Activated naive CD8-positive, alpha-beta T cell treated with anti-CD3 and anti-CD28 coated beads, Interleukin-2, amount 10 ng/mL, durations not matched to agents 7 days and 5 days (primary cell): ENCODE data around the gene KRTAP17-1. TPM values are rescaled to one million over a fixed set of nuclear protein-coding genes. Genes with fewer than 3 reads are reported as not detected.
A peak's percentile ranks its signal among the peaks of the same experiment; 100 is the strongest.

ENCODE experiments used
- ATAC-seq: fragments of 150-1000 bp; cut with Tn5 transposase; one replicate; pipeline ENCODE4 v1.10.0; 2021; ENCODE audit warnings: low read depth, moderate library complexity
- POLR2A ChIA-PET: fragments of 350-600 bp; sonication (Branson Sonifier 250); formaldehyde crosslinking; loops from one replicate; lab custom pipeline; 2021; ENCODE audit warnings: antibody characterized with exemption; lab: Charles Lee
- DNase-seq: peaks from one replicate; pipeline ENCODE4 v3.0.0; 2021
- H3K27ac Mint-ChIP-seq: one replicate; pipeline ENCODE4 v1.8.0; 2022; ENCODE audit warnings: mild to moderate bottlenecking, mixed read lengths
- H3K27me3 Mint-ChIP-seq: one replicate; pipeline ENCODE4 v1.8.0; 2022; ENCODE audit warnings: mild to moderate bottlenecking, moderate library complexity, mixed read lengths
- H3K36me3 Mint-ChIP-seq: one replicate; pipeline ENCODE4 v1.8.0; 2021; ENCODE audit warnings: mild to moderate bottlenecking, mixed read lengths
- H3K4me1 Mint-ChIP-seq: one replicate; pipeline ENCODE4 v1.8.0; 2021; ENCODE audit warnings: mixed read lengths
- H3K4me3 Mint-ChIP-seq: one replicate; pipeline ENCODE4 v1.8.0; 2022; ENCODE audit warnings: mild to moderate bottlenecking, moderate library complexity, mixed read lengths
- H3K9me3 Mint-ChIP-seq: one replicate; pipeline ENCODE4 v1.8.0; 2021; ENCODE audit warnings: mixed read lengths
- total RNA-seq, 2 experiments: library from RNA; stranded (reverse); gene quantifications; one replicate each; pipeline ENCODE4 v1.2.3, GENCODE V29; 2021

The KRTAP17-1 gene
- total RNA-seq, 2 experiments from 2014 or later = not detected

- Mint-ChIP-seq H3K27me3 (peaks cover 2% of the 10 kb centered on the region), H3K27ac (peak overlapping the region; percentile 78), H3K36me3 (no peaks in the 10 kb centered on the region), H3K9me3 (no peaks in the 10 kb centered on the region), H3K4me1 (peaks cover 26% of the 10 kb centered on the region), H3K4me3 (no peak overlapping the region)
- DNase-seq = no peak
- POLR2A ChIA-PET = no interaction called here
- ATAC-seq = no peak
Measured at GRCh38 chr17:41307647-41308046, 7.9 kb downstream of the KRTAP17-1 start.

- H3K9me3 Mint-ChIP-seq = peaks cover 4% of the 10 kb centered on the region
- H3K4me3 Mint-ChIP-seq = no peak overlapping the region
Measured at GRCh38 chr17:41304091-41304490, 11.4 kb downstream of the KRTAP17-1 start.

GRCh38 chr17:41302981-41303380 is 12.5 kb downstream of the KRTAP17-1 start:
- H3K27ac Mint-ChIP-seq = no peak overlapping the region
- POLR2A ChIA-PET = no interaction called here
- H3K4me1 Mint-ChIP-seq = peaks cover 10% of the 10 kb centered on the region
- H3K9me3 Mint-ChIP-seq = peaks cover 4% of the 10 kb centered on the region
- no peak overlapping the region for H3K4me3 Mint-ChIP-seq
- ATAC-seq = no peak
- H3K36me3 Mint-ChIP-seq = no peaks in the 10 kb centered on the region
- DNase-seq = no peak
- H3K27me3 Mint-ChIP-seq = no peaks in the 10 kb centered on the region

More at GRCh38 chr17:41304091-41304490, 11.4 kb downstream of the KRTAP17-1 start:
- Mint-ChIP-seq H3K27ac (no peak overlapping the region), H3K27me3 (no peaks in the 10 kb centered on the region), H3K36me3 (no peaks in the 10 kb centered on the region), H3K4me1 (peaks cover 21% of the 10 kb centered on the region)
- ATAC-seq (no peak), DNase-seq (no peak)
- POLR2A ChIA-PET = no interaction called here

- Mint-ChIP-seq H3K36me3 (no peaks in the 10 kb centered on the region), H3K4me3 (no peak within 1 kb of the TSS), H3K4me1 (peaks cover 6% of the 10 kb centered on the region), H3K27me3 (no peaks in the 10 kb centered on the region), H3K27ac (no peak within 1 kb of the TSS), H3K9me3 (peaks cover 4% of the 10 kb centered on the region)
- DNase-seq (no peak), ATAC-seq (no peak)
- POLR2A ChIA-PET = no interaction called here
Measured at GRCh38 chr17:41301916-41302901, 13.3 kb downstream of the KRTAP17-1 start, which contains the start of gene KRTAP29-1. TSS of gene KRTAP29-1 (minus strand) at chr17:41302851. CDS start at chr17:41302851, 0 bp downstream.

GRCh38 chr17:41301204-41301790 is 14.2 kb downstream of the KRTAP17-1 start:
- H3K4me3 Mint-ChIP-seq = no peak overlapping the region
- POLR2A ChIA-PET = no interaction called here

GRCh38 chr17:41298458-41299135 is 16.9 kb downstream of the KRTAP17-1 start:
- Mint-ChIP-seq H3K9me3 (peaks cover 4% of the 10 kb centered on the region), H3K36me3 (no peaks in the 10 kb centered on the region), H3K27ac (no peak overlapping the region), H3K4me1 (peaks cover 6% of the 10 kb centered on the region), H3K27me3 (no peaks in the 10 kb centered on the region), H3K4me3 (no peak overlapping the region)
- DNase-seq (no peak), ATAC-seq (no peak)
- POLR2A ChIA-PET = no interaction called here

More at GRCh38 chr17:41301204-41301790, 14.2 kb downstream of the KRTAP17-1 start:
- Mint-ChIP-seq H3K36me3 (no peaks in the 10 kb centered on the region), H3K9me3 (peaks cover 4% of the 10 kb centered on the region), H3K4me1 (peaks cover 6% of the 10 kb centered on the region), H3K27ac (no peak overlapping the region), H3K27me3 (no peaks in the 10 kb centered on the region)
- ATAC-seq (no peak), DNase-seq (no peak)

GRCh38 chr17:41296846-41297245 is 18.7 kb downstream of the KRTAP17-1 start:
- POLR2A ChIA-PET = no interaction called here
- Mint-ChIP-seq H3K9me3 (peaks cover 4% of the 10 kb centered on the region), H3K4me1 (peaks cover 6% of the 10 kb centered on the region), H3K4me3 (no peak overlapping the region), H3K36me3 (no peaks in the 10 kb centered on the region), H3K27ac (no peak overlapping the region), H3K27me3 (no peaks in the 10 kb centered on the region)
- ATAC-seq = no peak
- DNase-seq = no peak

GRCh38 chr17:41294016-41294415 is 21.5 kb downstream of the KRTAP17-1 start:
- H3K4me3 Mint-ChIP-seq = no peak overlapping the region
- no peak for ATAC-seq

GRCh38 chr17:41287050-41287449 is 28.5 kb downstream of the KRTAP17-1 start:
- Mint-ChIP-seq H3K36me3 (no peaks in the 10 kb centered on the region), H3K27ac (no peak overlapping the region), H3K4me3 (no peak overlapping the region), H3K4me1 (peaks cover 2% of the 10 kb centered on the region), H3K9me3 (no peaks in the 10 kb centered on the region), H3K27me3 (peaks cover 4% of the 10 kb centered on the region)
- DNase-seq (no peak), ATAC-seq (no peak)
- POLR2A ChIA-PET = no interaction called here

More at GRCh38 chr17:41294016-41294415, 21.5 kb downstream of the KRTAP17-1 start:
- Mint-ChIP-seq H3K27ac (no peak overlapping the region), H3K9me3 (no peaks in the 10 kb centered on the region), H3K4me1 (no peaks in the 10 kb centered on the region), H3K27me3 (peaks cover 4% of the 10 kb centered on the region), H3K36me3 (no peaks in the 10 kb centered on the region)
- DNase-seq = no peak
- POLR2A ChIA-PET = no interaction called here

- H3K36me3 Mint-ChIP-seq = no peaks in the 10 kb centered on the region
- POLR2A ChIA-PET = no interaction called here
- H3K27me3 Mint-ChIP-seq = peaks cover 4% of the 10 kb centered on the region
- H3K27ac Mint-ChIP-seq = no peak overlapping the region
- H3K4me1 Mint-ChIP-seq = peaks cover 2% of the 10 kb centered on the region
- H3K4me3 Mint-ChIP-seq = no peak overlapping the region
- ATAC-seq = no peak
- no peak for DNase-seq
- peaks cover 4% of the 10 kb centered on the region for H3K9me3 Mint-ChIP-seq
Measured at GRCh38 chr17:41284546-41284945, 31.0 kb downstream of the KRTAP17-1 start.

GRCh38 chr17:41284043-41284442 is 31.5 kb downstream of the KRTAP17-1 start:
- peaks cover 4% of the 10 kb centered on the region for H3K9me3 Mint-ChIP-seq
- ATAC-seq = no peak
- H3K4me3 Mint-ChIP-seq = no peak overlapping the region
- no peak for DNase-seq
- POLR2A ChIA-PET = no interaction called here
- no peaks in the 10 kb centered on the region for H3K36me3 Mint-ChIP-seq
- no peak overlapping the region for H3K27ac Mint-ChIP-seq
- peaks cover 4% of the 10 kb centered on the region for H3K27me3 Mint-ChIP-seq
- H3K4me1 Mint-ChIP-seq = peaks cover 2% of the 10 kb centered on the region

GRCh38 chr17:41278176-41278955 is 37.1 kb downstream of the KRTAP17-1 start:
- H3K36me3 Mint-ChIP-seq = no peaks in the 10 kb centered on the region
- ATAC-seq (no peak), DNase-seq (no peak)
- H3K4me1 Mint-ChIP-seq = no peaks in the 10 kb centered on the region
- H3K27me3 Mint-ChIP-seq = peaks cover 13% of the 10 kb centered on the region
- POLR2A ChIA-PET = no interaction called here
- H3K4me3 Mint-ChIP-seq = no peak overlapping the region
- H3K27ac Mint-ChIP-seq = no peak overlapping the region
- peaks cover 4% of the 10 kb centered on the region for H3K9me3 Mint-ChIP-seq
